Breast epithelium (tissue), 4 donors: ENCODE measurements around the gene DSCAML1. TPM values are rescaled to one million over a fixed set of nuclear protein-coding genes. Genes with fewer than 3 reads are reported as not detected.

Experiments
- DNase-seq, 2 donors: peaks; one replicate each; pipeline ENCODE4 v3.0.0-alpha.2; 2019; ENCODE audit warnings: low spot score in 2 of 2
- H3K27ac ChIP-seq, 2 donors: fragments of 200-600 bp; sonication (generic) in 1 of 2; one replicate each; pipeline ENCODE4 v1.5.1; 2016 to 2019; ENCODE audit warnings: mild to moderate bottlenecking in 1 of 2
- H3K27me3 ChIP-seq, 2 donors: fragments of 200-600 bp; sonication (generic) in 1 of 2; one replicate each; pipeline versions ENCODE4 v1.5.1 to v1.6.0; 2017 to 2019; ENCODE audit warnings: control low read depth in 1 of 2, mild to moderate bottlenecking in 1 of 2
- H3K36me3 ChIP-seq: fragments of 200-600 bp; one replicate; pipeline ENCODE4 v1.5.1; 2019
- H3K4me1 ChIP-seq, 2 donors: fragments of 200-600 bp; sonication (generic); one replicate each; pipeline ENCODE4 v1.5.1; 2016 to 2019; ENCODE audit warnings: control low read depth in 1 of 2
- H3K4me3 ChIP-seq, 3 donors: fragments of 200-600 bp; sonication (generic); 1 replicate in 2 of 3; 2 replicates in 1 of 3; pipeline ENCODE4 v1.5.1; 2016 to 2019; ENCODE audit warnings: mild to moderate bottlenecking in 3 of 3, moderate library complexity in 2 of 3
- H3K9me3 ChIP-seq, 2 donors: fragments of 200-600 bp; sonication (generic) in 1 of 2; one replicate each; pipeline ENCODE4 v1.5.1; 2016 to 2019; ENCODE audit warnings: control low read depth in 1 of 2
- POLR2A ChIP-seq: fragments of 450-650 bp; IDR thresholded peaks from one replicate; pipeline ENCODE4 v1.6.1; 2016; ENCODE audit warnings: antibody characterized with exemption, mild to moderate bottlenecking, moderate library complexity
- POLR2AphosphoS5 ChIP-seq, 3 donors: sonication (generic); formaldehyde crosslinking; IDR thresholded peaks; one replicate each; pipeline ENCODE4 v1.6.1; 2017; ENCODE audit warnings: antibody characterized with exemption in 3 of 3
- intact Hi-C: fragments of 100-400 bp; cut with DNase I; formaldehyde crosslinking; loops from one replicate; pipeline ENCODE4 v1.15.1; 2023; ENCODE audit warnings: low total_unique reads
- total RNA-seq, 3 donors: library from RNA; depleted of rRNA; stranded (reverse); fragments of >200 nt; gene quantifications; one replicate each; pipeline ENCODE4 v1.1.0, GENCODE V29; 2016
- TF ChIP-seq, protein P1 (sequence below), 3 donors: fragments of 450-650 bp; IDR thresholded peaks; one replicate each; pipeline ENCODE4 v1.5.1; 2016 to 2017; ENCODE audit warnings: antibody characterized with exemption in 3 of 3, mild to moderate bottlenecking in 3 of 3, moderate library complexity in 3 of 3

The DSCAML1 gene
- total RNA-seq, 3 donors from 2014 or later = 0.33 to 1.8 (median 0.64) TPM

GRCh38 chr11:117642835-117643234 is 154.2 kb downstream of the DSCAML1 start:
- no peak for TF ChIP-seq POLR2AphosphoS5 (IDR thresholded peaks at IDR 0.05)
- TF ChIP-seq, protein P1, sequence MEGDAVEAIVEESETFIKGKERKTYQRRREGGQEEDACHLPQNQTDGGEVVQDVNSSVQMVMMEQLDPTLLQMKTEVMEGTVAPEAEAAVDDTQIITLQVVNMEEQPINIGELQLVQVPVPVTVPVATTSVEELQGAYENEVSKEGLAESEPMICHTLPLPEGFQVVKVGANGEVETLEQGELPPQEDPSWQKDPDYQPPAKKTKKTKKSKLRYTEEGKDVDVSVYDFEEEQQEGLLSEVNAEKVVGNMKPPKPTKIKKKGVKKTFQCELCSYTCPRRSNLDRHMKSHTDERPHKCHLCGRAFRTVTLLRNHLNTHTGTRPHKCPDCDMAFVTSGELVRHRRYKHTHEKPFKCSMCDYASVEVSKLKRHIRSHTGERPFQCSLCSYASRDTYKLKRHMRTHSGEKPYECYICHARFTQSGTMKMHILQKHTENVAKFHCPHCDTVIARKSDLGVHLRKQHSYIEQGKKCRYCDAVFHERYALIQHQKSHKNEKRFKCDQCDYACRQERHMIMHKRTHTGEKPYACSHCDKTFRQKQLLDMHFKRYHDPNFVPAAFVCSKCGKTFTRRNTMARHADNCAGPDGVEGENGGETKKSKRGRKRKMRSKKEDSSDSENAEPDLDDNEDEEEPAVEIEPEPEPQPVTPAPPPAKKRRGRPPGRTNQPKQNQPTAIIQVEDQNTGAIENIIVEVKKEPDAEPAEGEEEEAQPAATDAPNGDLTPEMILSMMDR (IDR thresholded peaks at IDR 0.05) = no peak
- no peak for TF ChIP-seq POLR2A
- DNase-seq = no peak
- Histone ChIP-seq H3K4me1 (no peaks in the 10 kb centered on the region), H3K27ac (no peak overlapping the region), H3K27me3 (no peaks in the 10 kb centered on the region), H3K4me3 (no peak overlapping the region), H3K9me3 (no peaks in the 10 kb centered on the region), H3K36me3 (no peaks in the 10 kb centered on the region)
- intact Hi-C loops = no loop called here

DNA sequence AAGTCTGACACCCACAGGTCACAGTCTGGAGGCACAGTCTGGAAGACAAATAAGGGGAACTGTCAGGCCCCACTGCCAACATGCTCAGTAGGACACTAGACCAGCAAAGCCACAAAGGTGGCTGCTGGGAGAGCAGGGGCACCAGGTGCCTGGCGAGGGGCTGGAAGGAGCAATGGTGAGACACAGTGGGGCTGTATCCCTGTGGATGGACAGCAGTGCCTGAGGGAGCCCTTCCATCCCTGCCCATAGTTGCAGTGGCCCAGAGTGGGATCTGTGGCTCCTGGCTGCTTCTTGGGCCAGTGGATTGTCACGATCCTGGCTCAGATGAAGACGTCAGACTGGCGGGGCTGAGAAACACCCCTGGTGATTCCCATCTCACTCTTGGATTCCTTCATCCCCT is 154.6 kb downstream of the DSCAML1 start:
- Histone ChIP-seq H3K4me3 (no peak overlapping the region), H3K9me3 (no peaks in the 10 kb centered on the region), H3K36me3 (no peaks in the 10 kb centered on the region), H3K27ac (no peak overlapping the region), H3K4me1 (no peaks in the 10 kb centered on the region), H3K27me3 (no peaks in the 10 kb centered on the region)
- intact Hi-C loops = no loop called here
- no peak for TF ChIP-seq POLR2AphosphoS5 (IDR thresholded peaks at IDR 0.05)
- TF ChIP-seq POLR2A = no peak
- TF ChIP-seq, protein P1 (IDR thresholded peaks at IDR 0.05) = no peak
- DNase-seq = no peak

GRCh38 chr11:117641008-117641915 is 155.8 kb downstream of the DSCAML1 start:
- intact Hi-C loops = no loop called here
- Histone ChIP-seq H3K4me1 (no peaks in the 10 kb centered on the region), H3K27ac (no peak overlapping the region), H3K4me3 (no peak overlapping the region), H3K9me3 (no peaks in the 10 kb centered on the region), H3K36me3 (no peaks in the 10 kb centered on the region), H3K27me3 (no peaks in the 10 kb centered on the region)
- TF ChIP-seq POLR2A (no peak), POLR2AphosphoS5 (IDR thresholded peaks at IDR 0.05) (no peak)
- TF ChIP-seq, protein P1 (IDR thresholded peaks at IDR 0.05) = no peak
- no peak for DNase-seq

- Histone ChIP-seq H3K4me3 (no peak overlapping the region), H3K36me3 (no peaks in the 10 kb centered on the region), H3K9me3 (no peaks in the 10 kb centered on the region), H3K27ac (no peak overlapping the region), H3K4me1 (no peaks in the 10 kb centered on the region), H3K27me3 (no peaks in the 10 kb centered on the region)
- intact Hi-C loops = no loop called here
- no peak for DNase-seq
- TF ChIP-seq POLR2AphosphoS5 (IDR thresholded peaks at IDR 0.05) = no peak
- TF ChIP-seq, protein P1 (IDR thresholded peaks at IDR 0.05) = no peak
- no peak for TF ChIP-seq POLR2A
Measured at GRCh38 chr11:117640041-117640440, 157.0 kb downstream of the DSCAML1 start.

- Histone ChIP-seq H3K27ac (no peak overlapping the region), H3K36me3 (no peaks in the 10 kb centered on the region), H3K27me3 (no peaks in the 10 kb centered on the region), H3K9me3 (no peaks in the 10 kb centered on the region), H3K4me3 (no peak overlapping the region), H3K4me1 (no peaks in the 10 kb centered on the region)
- intact Hi-C loops = no loop called here
- TF ChIP-seq, protein P1 (IDR thresholded peaks at IDR 0.05) = no peak
- TF ChIP-seq POLR2A (no peak), POLR2AphosphoS5 (IDR thresholded peaks at IDR 0.05) (no peak)
- no peak for DNase-seq
Measured at GRCh38 chr11:117639601-117640000, 157.4 kb downstream of the DSCAML1 start.
